HG02840 (cell line): ENCODE data around the gene SLC38A11.

Experiments
- ATAC-seq: cut with Tn5 transposase; IDR thresholded peaks from one replicate; pipeline ENCODE4 v1.9.1; 2021; ENCODE audit warnings: mild to moderate bottlenecking, moderate library complexity, moderate number of reproducible peaks; ENCODE audit not compliant: unreplicated experiment, low FRiP score

The SLC38A11 gene

GRCh38 chr2:164920430-164920829, 34.9 kb downstream of the SLC38A11 start:
- ATAC-seq, result no peak

GRCh38 chr2:164917296-164917903, 37.9 kb downstream of the SLC38A11 start:
- no peak for ATAC-seq

GRCh38 chr2:164915566-164915965, 39.8 kb downstream of the SLC38A11 start:
- no peak for ATAC-seq

- no peak for ATAC-seq
Observed at GRCh38 chr2:164913640-164914350, 41.5 kb downstream of the SLC38A11 start.

- no peak for ATAC-seq
Observed at GRCh38 chr2:164913011-164913410, 42.3 kb downstream of the SLC38A11 start.

GRCh38 chr2:164911832-164912231, 43.5 kb downstream of the SLC38A11 start:
- no peak for ATAC-seq

GRCh38 chr2:164910101-164910899, 45.0 kb downstream of the SLC38A11 start:
- ATAC-seq, result no peak

GRCh38 chr2:164906947-164907346, 48.4 kb downstream of the SLC38A11 start:
- no peak for ATAC-seq

- ATAC-seq, result no peak
Observed at GRCh38 chr2:164905307-164905706, 50.0 kb downstream of the SLC38A11 start.

GRCh38 chr2:164903951-164904350, 51.4 kb downstream of the SLC38A11 start:
- no peak for ATAC-seq

GRCh38 chr2:164903204-164903603, 52.1 kb downstream of the SLC38A11 start:
- no peak for ATAC-seq

- ATAC-seq, result no peak
Observed at GRCh38 chr2:164899121-164899520, 56.2 kb downstream of the SLC38A11 start.

- no peak for ATAC-seq
Observed at GRCh38 chr2:164898475-164898874, 56.9 kb downstream of the SLC38A11 start.

- ATAC-seq, result no peak
Observed at GRCh38 chr2:164897469-164898260, 57.7 kb downstream of the SLC38A11 start.

- peak; percentile 96 for ATAC-seq
Observed at GRCh38 chr2:164896634-164897355, 58.5 kb downstream of the SLC38A11 start.

GRCh38 chr2:164896226-164896625, 59.1 kb downstream of the SLC38A11 start:
- ATAC-seq, result no peak

GRCh38 chr2:164891460-164891859, 63.9 kb downstream of the SLC38A11 start:
- ATAC-seq, result no peak

- no peak for ATAC-seq
Observed at GRCh38 chr2:164890544-164890943, 64.8 kb downstream of the SLC38A11 start.

- no peak for ATAC-seq
Observed at GRCh38 chr2:164888592-164888991, 66.7 kb downstream of the SLC38A11 start.
